Measurements from ENCODE around the gene KIAA0825.

KIAA0825 gene

DNA sequence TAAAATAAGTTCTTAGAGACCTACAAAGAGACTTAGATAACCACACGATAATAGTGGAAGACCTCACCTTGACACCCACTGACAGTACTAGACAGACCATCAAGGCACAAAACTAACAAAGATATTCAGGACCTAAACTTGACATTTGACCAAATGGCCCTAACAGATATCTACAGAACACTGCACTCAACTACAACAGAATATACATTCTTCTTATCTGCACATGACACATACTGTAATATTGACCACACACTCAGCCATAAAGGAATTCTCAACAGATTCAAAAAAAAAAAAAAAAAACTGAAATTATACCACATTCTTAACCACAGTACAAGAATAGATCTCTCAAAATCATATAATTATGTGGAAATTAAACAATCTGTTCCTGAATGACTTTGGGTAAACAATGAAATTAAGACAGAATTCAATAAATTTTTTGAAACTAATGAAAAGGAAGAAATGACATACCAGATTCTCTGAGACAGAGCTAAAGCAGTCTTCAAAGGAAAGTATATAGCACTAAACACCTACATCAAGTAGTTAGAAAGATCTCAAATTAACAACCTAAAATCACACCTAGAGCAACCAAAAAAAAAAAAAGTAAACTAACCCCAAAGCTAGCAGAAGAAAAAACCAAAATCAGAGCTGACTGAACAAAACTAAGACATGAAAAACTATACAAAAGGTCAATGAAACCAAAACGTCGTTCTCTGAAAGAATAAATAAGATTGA lies 514.7 kb downstream of the KIAA0825 start:
- in situ Hi-C loops (cut with MboI; ENCODE audit: low sequenced_read_pairs), result no loop called here

Measured in HL-60/S4 treated with phorbol 12-myristate 13-acetate at 8.2 ng/mL for 4 days and 3 days (cell line).